ENCODE results near the gene ADARB1. TPM values are rescaled to one million over a fixed set of nuclear protein-coding genes. Genes with fewer than 3 reads are reported as not detected.

Gene ADARB1
- total RNA-seq, 1 experiment from 2014 or later, result 15.8 TPM

- Histone ChIP-seq H2AFZ (ENCODE audit: low read length) (no peak overlapping the region), H3K23ac (ENCODE audit: insufficient read length, low read depth, low read length) (no peak overlapping the region), H4K20me1 (ENCODE audit: control insufficient read depth, insufficient read depth, insufficient read length) (no peaks in the 10 kb centered on the region), H3K56ac (ENCODE audit: insufficient read length, low read depth, low read length) (no peak overlapping the region), H3K4me2 (ENCODE audit: insufficient read depth, insufficient read length, low read length) (no peak overlapping the region), H3K23me2 (ENCODE audit: insufficient read length, low read depth, low read length, poor library complexity, severe bottlenecking) (no peaks in the 10 kb centered on the region), H2BK20ac (ENCODE audit: low read depth, low read length, poor library complexity, severe bottlenecking) (no peak overlapping the region), H3K4me1 (ENCODE audit: insufficient read depth, low read length) (no peaks in the 10 kb centered on the region), H3K79me1 (ENCODE audit: insufficient read depth, low read depth, low read length, poor library complexity, severe bottlenecking) (no peaks in the 10 kb centered on the region), H2BK12ac (ENCODE audit: insufficient read length, low read depth, low read length) (no peak overlapping the region), H4K91ac (ENCODE audit: insufficient read length, low read depth, low read length) (no peak overlapping the region), H4K8ac (replicated peaks; ENCODE audit: insufficient read length, low read depth, low read length) (no peak overlapping the region), H2AK5ac (ENCODE audit: insufficient read length, low read length) (no peak overlapping the region), H2BK15ac (ENCODE audit: low read depth, low read length) (no peak overlapping the region), H3K27me3 (ENCODE audit: insufficient read depth, low read length) (no peaks in the 10 kb centered on the region), H3K9me3 (ENCODE audit: control insufficient read depth, low read depth, low read length) (no peaks in the 10 kb centered on the region), H3T11ph (ENCODE audit: low read length) (no peak overlapping the region), H3K4ac (ENCODE audit: low read depth, low read length) (no peak overlapping the region), H3K79me2 (ENCODE audit: insufficient read depth, low read length) (no peaks in the 10 kb centered on the region), H4K5ac (ENCODE audit: insufficient read length, low read depth, low read length) (no peak overlapping the region), H2BK120ac (ENCODE audit: low read depth, low read length, poor library complexity, severe bottlenecking) (no peak overlapping the region), H3K18ac (ENCODE audit: insufficient read length, low read depth, low read length) (no peak overlapping the region), H2BK5ac (ENCODE audit: insufficient read length, low read length) (no peak overlapping the region), H3K14ac (ENCODE audit: insufficient read depth, low read length) (no peak overlapping the region), H3K27ac (ENCODE audit: insufficient read length, low read depth, low read length) (no peak overlapping the region), H3K9ac (ENCODE audit: extremely low read depth, insufficient read length, low read length) (no peak overlapping the region)
- no peaks in the 10 kb centered on the region for H3K27me3 Mint-ChIP-seq (ENCODE audit: low read depth)
- H3K4me1 Mint-ChIP-seq, result peaks cover 7 to 8% of the 10 kb centered on the region in 2 experiments; a peak in 3 of 4 replicates
- H3K9me3 Mint-ChIP-seq, result no peaks in the 10 kb centered on the region
- H3K27ac Mint-ChIP-seq, result peak overlapping the region in 1 of 3 experiments; percentile 41; a peak in 3 of 7 replicates
- no peak for DNase-seq
- TF ChIP-seq CTCF (conservative IDR thresholded peaks at IDR 0.05), result no peak
- whole genome bisulfite sequencing (ENCODE audit: extremely low coverage, insufficient read length, low lambda C conversion rate), result no CpG with 5 or more reads among the region's 8 CpGs
- H3K4me3 Mint-ChIP-seq, result no peak overlapping the region
- peaks cover under 1 to 2% (median under 1%) of the 10 kb centered on the region in 3 experiments; a peak in 1 of 7 replicates for H3K36me3 Mint-ChIP-seq (ENCODE audit: insufficient read depth in 1 of 3, low read depth in 3 of 3)
Measured at GRCh38 chr21:45170987-45171386, 96.6 kb downstream of the ADARB1 start.
